Measurements from ENCODE around the gene GABRA5.
"Not testable (repeated sequence)": the region's sequence is repeated elsewhere in the genome, so short reads cannot be mapped to it uniquely, and the experiment has no call there.

GABRA5 gene

GRCh38 chr15:26866298-26867199, at the start of gene GABRA5:
GABRA5 (plus strand) TSS chr15:26867062; CDS start chr15:26869249, 2,187 bp downstream.
- DNase-seq (ENCODE audit: low spot score), result no peak

DNA sequence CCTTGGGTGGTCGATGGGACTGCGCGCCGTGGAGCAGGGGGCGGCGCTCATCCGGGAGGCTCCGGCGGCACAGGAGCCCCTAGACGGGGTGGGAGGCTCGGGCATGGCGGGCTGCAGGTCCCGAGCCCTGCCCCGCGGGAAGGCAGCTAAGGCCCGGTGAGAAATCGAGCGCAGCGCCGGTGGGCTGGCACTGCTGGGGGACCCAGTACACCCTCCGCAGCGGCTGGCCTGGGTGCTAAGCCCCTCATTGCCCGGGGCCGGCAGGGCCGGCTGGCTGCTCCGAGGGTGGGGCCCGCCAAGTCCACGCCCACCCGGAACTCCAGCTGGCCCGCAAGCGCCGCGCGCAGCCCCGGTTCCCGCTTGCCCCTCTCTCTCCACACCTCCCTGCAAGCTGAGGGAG, 35.7 kb upstream of the GABRA5 start:
- DNase-seq (ENCODE audit: low spot score), result not testable (repeated sequence)

- no peak for DNase-seq (ENCODE audit: low spot score)
Observed at GRCh38 chr15:26831951-26832350, 34.9 kb upstream of the GABRA5 start.

GRCh38 chr15:26838742-26839460, 28.0 kb upstream of the GABRA5 start:
- no peak for DNase-seq (ENCODE audit: low spot score)

GRCh38 chr15:26841514-26841913, 25.3 kb upstream of the GABRA5 start:
- DNase-seq (ENCODE audit: low spot score), result no peak

DNA sequence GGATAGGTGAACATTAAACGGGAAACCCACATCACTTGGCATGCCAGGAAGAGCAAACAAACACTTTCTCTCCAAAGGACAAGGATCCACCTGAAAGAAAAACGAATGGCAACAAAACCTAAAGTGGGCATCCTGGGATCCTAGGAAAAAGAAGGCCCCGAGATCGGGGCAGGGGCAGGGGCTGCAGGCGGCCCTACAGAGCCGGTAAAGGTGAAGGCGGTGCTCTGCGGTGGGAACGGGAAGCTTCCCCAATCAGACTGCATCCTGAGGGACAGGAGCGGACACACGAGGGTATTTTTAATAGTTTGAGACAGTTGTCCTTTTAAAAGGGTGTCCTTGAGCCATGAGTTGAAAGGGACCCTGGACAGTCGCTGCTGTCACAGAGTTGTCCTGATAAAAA, 24.9 kb upstream of the GABRA5 start:
- DNase-seq (ENCODE audit: low spot score), result no peak

- no peak for DNase-seq (ENCODE audit: low spot score)
Observed at GRCh38 chr15:26842391-26842790, 24.5 kb upstream of the GABRA5 start.

GRCh38 chr15:26844901-26845300, 22.0 kb upstream of the GABRA5 start:
- DNase-seq (ENCODE audit: low spot score), result no peak

GRCh38 chr15:26848498-26848897, 18.4 kb upstream of the GABRA5 start:
- DNase-seq (ENCODE audit: low spot score), result no peak

GRCh38 chr15:26850161-26850560, 16.7 kb upstream of the GABRA5 start:
- DNase-seq (ENCODE audit: low spot score), result no peak

- no peak for DNase-seq (ENCODE audit: low spot score)
Observed at GRCh38 chr15:26852980-26853379, 13.9 kb upstream of the GABRA5 start.

GRCh38 chr15:26854435-26854834, 12.4 kb upstream of the GABRA5 start:
- DNase-seq (ENCODE audit: low spot score), result no peak

GRCh38 chr15:26864664-26865191, 2.1 kb upstream of the GABRA5 start:
- DNase-seq (ENCODE audit: low spot score), result no peak

DNA sequence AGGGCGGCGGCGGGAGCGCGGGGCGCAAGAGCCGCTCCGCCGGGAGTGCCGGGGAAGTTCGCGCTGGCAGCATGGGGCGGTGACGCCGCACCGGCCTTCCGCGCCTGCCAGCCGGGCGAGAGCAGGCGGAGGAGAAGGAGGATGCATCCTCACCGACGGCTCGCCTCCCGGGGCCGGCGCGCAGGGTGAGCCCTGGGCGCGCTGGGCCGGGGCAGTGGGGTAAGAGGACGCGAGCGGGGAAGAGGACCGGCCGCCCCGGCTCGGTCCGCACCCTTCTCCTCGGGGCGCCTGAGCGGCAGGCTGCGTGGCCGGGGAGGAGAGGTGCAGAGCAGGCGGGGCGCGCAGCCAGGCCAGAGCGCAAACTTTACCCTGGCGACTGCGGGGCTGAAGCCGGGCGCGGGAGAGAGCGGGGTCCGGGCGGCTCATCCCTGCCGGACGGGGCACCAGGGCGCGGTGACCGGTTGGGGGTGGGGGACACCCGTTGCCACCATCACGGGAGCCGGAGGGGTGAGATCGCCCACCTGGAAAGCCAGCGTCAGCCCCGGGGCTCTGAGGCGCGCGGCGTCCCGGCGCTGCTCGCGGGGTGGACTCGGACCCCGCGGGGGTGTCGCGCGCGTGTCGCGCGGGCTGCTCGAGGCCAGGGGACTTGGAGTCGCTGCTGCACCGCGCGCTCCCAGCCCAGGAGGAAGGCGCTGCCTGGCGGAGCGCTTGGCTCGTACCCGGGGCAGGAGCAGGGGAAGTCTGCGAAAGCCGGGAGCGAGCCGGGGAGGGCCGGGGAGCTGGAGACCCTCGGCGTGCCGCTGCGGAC, 542 bp downstream of the GABRA5 start:
- no peak for DNase-seq (ENCODE audit: low spot score)

DNA sequence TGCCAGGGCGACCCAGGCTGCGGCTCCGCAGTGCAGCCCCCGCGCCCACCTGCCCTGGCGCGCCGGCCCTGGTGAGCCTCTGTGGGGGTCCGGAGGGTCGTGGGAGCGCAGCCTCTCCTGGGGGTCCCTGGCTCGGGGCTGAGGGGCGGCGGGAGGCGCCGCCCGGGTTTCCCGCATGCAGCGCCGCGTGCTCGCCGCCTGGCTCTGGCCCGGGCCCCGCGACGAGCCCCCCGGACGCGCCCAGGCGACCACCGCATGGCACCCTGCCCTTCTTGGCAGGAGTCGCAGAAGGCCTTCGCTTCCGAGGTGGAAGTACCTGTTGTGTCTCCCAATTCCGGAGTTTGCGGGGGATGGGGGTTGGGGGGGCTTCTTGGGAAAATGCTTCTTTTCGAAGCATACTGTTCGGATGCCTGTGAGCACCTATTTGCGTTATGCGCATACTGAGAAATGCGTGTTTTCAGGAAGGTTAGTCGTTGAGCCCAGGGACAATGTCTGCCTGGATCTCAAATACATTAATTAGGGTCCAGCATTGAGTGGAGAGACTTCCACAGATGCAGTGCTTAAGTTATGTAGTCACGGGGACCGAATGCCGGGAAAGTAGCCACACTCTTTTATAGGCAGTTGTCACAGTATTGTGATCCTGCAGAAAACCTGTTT, 1.3 kb downstream of the GABRA5 start:
- no peak for DNase-seq (ENCODE audit: low spot score)

DNA sequence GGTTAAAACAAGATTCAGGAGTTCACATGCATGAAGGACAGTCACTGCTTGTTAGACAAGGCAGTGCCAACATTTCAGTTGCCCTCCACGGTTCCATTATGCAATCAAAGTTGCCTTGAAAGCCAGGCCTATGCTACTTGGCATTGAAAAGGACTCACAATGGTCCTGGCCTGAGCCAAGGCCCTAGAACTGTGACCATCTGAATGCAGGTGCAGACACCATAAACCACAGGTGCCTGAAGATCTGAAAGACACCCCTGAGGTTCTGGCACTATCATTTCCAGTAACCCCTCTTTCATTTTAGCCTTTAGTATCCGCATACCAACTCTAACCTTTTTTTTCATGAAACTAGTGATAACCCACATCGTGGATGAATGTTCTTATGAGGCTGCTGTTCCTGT, 2.8 kb downstream of the GABRA5 start:
- no peak for DNase-seq (ENCODE audit: low spot score)

DNA sequence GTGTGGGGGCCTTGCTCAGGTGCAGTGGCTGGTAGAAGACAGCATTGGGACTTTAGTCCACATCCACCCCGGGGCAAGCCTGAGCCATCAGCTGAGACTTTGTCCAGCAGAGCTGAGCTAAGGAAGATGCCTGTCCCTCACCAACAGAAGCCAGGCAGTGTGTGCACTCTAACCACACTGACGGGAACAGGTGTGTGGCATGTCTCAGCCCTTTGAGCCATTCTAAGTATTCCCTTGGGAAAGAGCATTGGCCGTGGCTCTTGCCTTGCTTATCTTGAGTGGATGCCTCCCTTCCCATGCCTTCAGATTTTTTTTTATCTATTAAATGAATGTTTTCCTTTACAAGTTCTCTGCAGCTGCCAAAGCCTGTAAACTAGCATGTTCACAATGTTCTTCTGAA, 3.5 kb downstream of the GABRA5 start:
- no peak for DNase-seq (ENCODE audit: low spot score)

DNA sequence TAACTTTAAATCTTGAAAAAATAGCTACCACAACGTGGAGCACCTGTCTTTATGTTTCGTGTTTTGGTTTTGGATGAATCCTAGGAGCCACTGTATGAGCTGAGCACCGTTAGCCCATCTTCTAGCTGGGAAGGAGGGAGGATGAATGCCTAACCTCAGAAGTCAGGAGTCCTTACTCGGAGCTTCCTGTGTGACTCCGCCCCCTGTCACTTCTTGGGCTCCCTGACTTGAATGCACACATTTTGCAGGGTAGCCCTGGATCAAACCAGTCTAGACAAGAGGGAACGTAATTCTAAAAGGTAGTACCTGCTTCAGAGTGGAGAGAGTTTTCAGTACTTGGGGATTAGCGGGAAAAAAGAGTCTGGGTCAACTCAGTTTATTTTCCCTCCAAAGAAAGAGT, 5.3 kb downstream of the GABRA5 start:
- no peak for DNase-seq (ENCODE audit: low spot score)

DNA sequence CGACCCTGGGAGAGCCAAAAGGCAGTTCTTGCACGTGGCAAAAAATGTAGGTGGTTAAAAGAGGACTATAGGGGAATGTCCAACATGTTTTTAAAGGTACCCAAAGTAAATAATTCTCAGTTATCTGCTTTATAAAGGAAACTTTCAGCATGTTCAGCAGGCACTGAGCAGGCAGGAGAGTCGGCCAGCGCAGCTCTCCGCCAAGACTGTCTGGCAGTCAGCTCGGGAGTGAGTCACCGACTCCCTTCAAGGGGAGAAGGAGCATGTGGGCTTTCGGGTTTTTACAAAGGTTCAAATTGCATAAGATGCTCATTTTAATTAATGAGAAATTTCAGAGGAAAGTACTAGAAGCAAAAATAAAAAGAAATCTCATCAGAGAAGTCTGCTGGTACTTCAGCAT, 7.0 kb downstream of the GABRA5 start:
- DNase-seq (ENCODE audit: low spot score), result no peak

DNA sequence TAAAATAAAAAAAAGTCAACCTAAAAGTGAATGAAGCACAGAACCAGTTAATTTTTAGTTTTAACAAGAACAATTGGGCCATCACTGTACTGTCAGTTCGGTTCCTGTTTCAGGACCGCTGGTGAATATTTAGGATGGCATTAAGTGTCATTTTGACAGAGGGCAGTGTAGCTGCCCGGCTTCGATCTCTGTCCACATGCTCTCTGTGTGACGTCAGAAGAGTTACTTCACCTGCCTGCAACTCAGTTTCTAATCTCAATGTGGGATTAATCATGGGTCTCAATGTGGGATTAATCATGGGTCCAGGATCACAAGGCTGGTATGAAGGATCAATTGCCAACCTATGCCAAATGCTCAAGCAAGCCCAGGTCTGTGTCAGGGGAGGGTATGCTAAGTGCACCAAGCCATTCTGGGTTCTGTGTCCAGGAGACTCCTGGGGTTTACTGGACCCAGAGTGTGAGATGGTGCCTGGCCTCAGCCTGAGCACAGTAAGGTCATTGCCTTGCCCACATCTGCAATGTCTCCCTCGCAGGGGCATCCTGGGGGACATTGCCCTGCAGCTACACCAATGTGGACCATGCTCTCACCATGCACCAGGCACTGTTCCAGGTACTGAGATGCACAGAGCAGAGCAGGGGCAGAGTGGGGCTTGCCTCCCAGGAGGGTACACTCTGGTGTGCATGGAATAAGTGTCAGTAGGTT, 8.1 kb downstream of the GABRA5 start:
- no peak for DNase-seq (ENCODE audit: low spot score)

- DNase-seq (ENCODE audit: low spot score), result no peak
Observed at GRCh38 chr15:26875476-26875850, 8.6 kb downstream of the GABRA5 start.

Measured in CD4-positive, alpha-beta T cell treated with Interleukin-15 for 4 hours (primary cell).